ENCODE results near the gene PRKAB1. TPM values are rescaled to one million over a fixed set of nuclear protein-coding genes. Genes with fewer than 3 reads are reported as not detected.

The PRKAB1 gene
- polyA plus RNA-seq, 2 of the 4 experiments (the other 2 are of a cell fraction), result 19.0 to 49.2 TPM

- DNase-seq (ENCODE audit: low read depth in 1 of 2, low spot score in 1 of 2), result no peak
- Histone ChIP-seq H3K27ac (no peak overlapping the region), H3K4me3 (no peak overlapping the region), H3K9me3 (no peaks in the 10 kb centered on the region), H3K4me1 (no peaks in the 10 kb centered on the region), H3K4me2 (no peak overlapping the region)
- ATAC-seq, result no peak
- CTCF ChIA-PET, result interaction anchor here (1.0 kb wide), 2 partner anchors 84 to 206 kb away, joined by 3 read pairs; no protein-coding TSS in a partner anchor
- no peak for TF ChIP-seq PBX3 (IDR thresholded peaks at IDR 0.05)
- no peak for TF ChIP-seq CBX2 (IDR thresholded peaks at IDR 0.05; ENCODE audit: borderline replicate concordance, low read depth)
- TF ChIP-seq SMC3 (IDR thresholded peaks at IDR 0.05), result no peak
- TF ChIP-seq RCOR1 (IDR thresholded peaks at IDR 0.05; ENCODE audit: low read depth, low read length), result no peak
- TF ChIP-seq CBX8 (IDR thresholded peaks at IDR 0.05), result no peak
- TF ChIP-seq ESRRA (IDR thresholded peaks at IDR 0.05; ENCODE audit: borderline replicate concordance, low read length), result no peak
- no peak for TF ChIP-seq RAD21 (conservative IDR thresholded peaks at IDR 0.05 in 1 of 2, IDR thresholded peaks at IDR 0.05 in 1 of 2)
- TF ChIP-seq RARB (CRISPR knock-in tag; IDR thresholded peaks at IDR 0.05), result no peak
- TF ChIP-seq TFCP2L1 (CRISPR knock-in tag; IDR thresholded peaks at IDR 0.05), result no peak
- no peak for TF ChIP-seq SREBF2 (IDR thresholded peaks at IDR 0.05)
- TF ChIP-seq JUN (IDR thresholded peaks at IDR 0.05), result no peak
- TF ChIP-seq ZC3H11A (IDR thresholded peaks at IDR 0.05), result no peak
- TF ChIP-seq MYC (IDR thresholded peaks at IDR 0.05; ENCODE audit: borderline replicate concordance, low read length), result no peak
- no peak for TF ChIP-seq TP53 (CRISPR knock-in tag; IDR thresholded peaks at IDR 0.05)
- TF ChIP-seq HOXB13 (CRISPR knock-in tag; IDR thresholded peaks at IDR 0.05; ENCODE audit: low read depth), result no peak
- TF ChIP-seq HOXA7 (CRISPR knock-in tag; IDR thresholded peaks at IDR 0.05), result no peak
- TF ChIP-seq CTCF (IDR thresholded peaks at IDR 0.05), result no peak
- no peak for TF ChIP-seq EHMT2 (IDR thresholded peaks at IDR 0.05; ENCODE audit: low read depth)
- TF ChIP-seq PHF8 (IDR thresholded peaks at IDR 0.05; ENCODE audit: borderline replicate concordance, low read depth), result no peak
- no peak for FAIRE-seq
- POLR2A ChIA-PET, result no interaction called here
- 86% methylated on average over 5 of the region's 5 CpGs for WGBS (ENCODE audit: missing lambda C conversion rate)
Observed at GRCh38 chr12:119696943-119697342, 29.0 kb downstream of the PRKAB1 start.

GRCh38 chr12:119699199-119699760 is 31.3 kb downstream of the PRKAB1 start:
- WGBS (ENCODE audit: missing lambda C conversion rate), result 94% methylated on average over 11 of the region's 11 CpGs
- DNase-seq (ENCODE audit: low read depth in 1 of 2, low spot score in 1 of 2) (no peak), FAIRE-seq (no peak), ATAC-seq (0 out of 6 replicates have a peak, but pooled peaks of 1 of the 2 experiments have one; percentile 27)
- Histone ChIP-seq H3K4me3 (no peak overlapping the region), H3K27ac (no peak overlapping the region), H3K4me1 (no peaks in the 10 kb centered on the region), H3K4me2 (no peak overlapping the region), H3K9me3 (no peaks in the 10 kb centered on the region)
- ChIA-PET POLR2A (no interaction called here), CTCF (interaction anchor here (1.0 to 1.2 kb wide), 4 partner anchors 10 to 83 kb away, joined by 3 read pairs; no protein-coding TSS in a partner anchor)
- TF ChIP-seq TP53 (CRISPR knock-in tag; IDR thresholded peaks at IDR 0.05), result no peak
- no peak for TF ChIP-seq REST (IDR thresholded peaks at IDR 0.05)
- no peak for TF ChIP-seq KDM5A (IDR thresholded peaks at IDR 0.05)
- TF ChIP-seq ESRRA (IDR thresholded peaks at IDR 0.05; ENCODE audit: borderline replicate concordance, low read length), result no peak

Measured in A549 (cell line).